Esophagus muscularis mucosa (tissue), 3 donors: ENCODE results near the gene TOMT.
"Not testable (repeated sequence)": the region's sequence is repeated elsewhere in the genome, so short reads cannot be mapped to it uniquely, and the experiment has no call there.

Source experiments
- CTCF ChIP-seq, 3 experiments: fragments of 200-600 bp in 2 of 3; fragments of 450-650 bp in 1 of 3; sonication (generic) in 2 of 3; IDR thresholded peaks; one replicate each; pipeline ENCODE4 v1.5.1; 2017 to 2019; ENCODE audit warnings: antibody characterized with exemption in 3 of 3, mild to moderate bottlenecking in 2 of 3, moderate library complexity in 1 of 3
- POLR2A ChIP-seq: fragments of 450-650 bp; IDR thresholded peaks from one replicate; pipeline ENCODE4 v1.6.1; 2017; ENCODE audit warnings: antibody characterized with exemption, moderate library complexity, mild to moderate bottlenecking, low read depth

GRCh38 chr11:72142086-72142485 lies 36.4 kb downstream of the TOMT start:
- TF ChIP-seq CTCF (IDR thresholded peaks at IDR 0.05); POLR2A: not testable (repeated sequence)
